Endodermal cell (in vitro differentiated cells): ENCODE measurements around the gene MYO16. TPM values are rescaled to one million over a fixed set of nuclear protein-coding genes. Genes with fewer than 3 reads are reported as not detected.

ENCODE experiments used
- DNase-seq: peaks from one replicate; pipeline ENCODE4 v3.0.0-alpha.2; 2017
- H3K27ac ChIP-seq: 2 replicates; pipeline ENCODE4 v1.5.1; 2013; ENCODE audit warnings: mild to moderate bottlenecking, low read depth, low read length, moderate library complexity
- H3K27me3 ChIP-seq: 2 replicates; pipeline ENCODE4 v1.6.1; 2013; ENCODE audit warnings: mild to moderate bottlenecking, low read length, moderate library complexity; ENCODE audit not compliant: insufficient read depth, control insufficient read depth, poor library complexity, severe bottlenecking
- H3K36me3 ChIP-seq: 2 replicates; pipeline ENCODE4 v1.7.0; 2013; ENCODE audit warnings: mild to moderate bottlenecking, low read length, moderate library complexity; ENCODE audit not compliant: control insufficient read depth, insufficient read depth
- H3K4me1 ChIP-seq: one replicate; pipeline ENCODE4 v1.7.0; 2013; ENCODE audit warnings: low read length; ENCODE audit not compliant: control insufficient read depth, insufficient read depth
- H3K4me3 ChIP-seq: 2 replicates; pipeline ENCODE4 v1.5.1; 2013; ENCODE audit warnings: mild to moderate bottlenecking, low read length, moderate library complexity
- H3K9ac ChIP-seq: 2 replicates; pipeline ENCODE4 v1.6.1; 2013; ENCODE audit warnings: mild to moderate bottlenecking, low read length, moderate library complexity; ENCODE audit not compliant: poor library complexity, severe bottlenecking; ENCODE audit errors: extremely low read depth
- H3K9me3 ChIP-seq: 2 replicates; pipeline ENCODE4 v1.6.1; 2013; ENCODE audit warnings: mild to moderate bottlenecking, low read length, moderate library complexity; ENCODE audit not compliant: control insufficient read depth
- H3K27ac Mint-ChIP-seq: 2 replicates; pipeline ENCODE4 v1.8.0; 2020; ENCODE audit warnings: mixed read lengths
- H3K27me3 Mint-ChIP-seq: 2 replicates; pipeline ENCODE4 v1.8.0; 2021; ENCODE audit warnings: mild to moderate bottlenecking, mixed read lengths; ENCODE audit not compliant: insufficient read depth
- H3K36me3 Mint-ChIP-seq: 2 replicates; pipeline ENCODE4 v1.8.0; 2020; ENCODE audit warnings: low read depth, mixed read lengths
- H3K4me1 Mint-ChIP-seq: 2 replicates; pipeline ENCODE4 v1.8.0; 2020; ENCODE audit warnings: mixed read lengths
- H3K4me3 Mint-ChIP-seq: 2 replicates; pipeline ENCODE4 v1.8.0; 2020; ENCODE audit warnings: mild to moderate bottlenecking, moderate library complexity, mixed read lengths
- H3K9me3 Mint-ChIP-seq: 2 replicates; pipeline ENCODE4 v1.8.0; 2020; ENCODE audit warnings: mild to moderate bottlenecking, mixed read lengths
- CTCF ChIP-seq: fragments of 200-600 bp; sonication (generic); conservative IDR thresholded peaks from 2 replicates; pipeline ENCODE4 v1.5.0; 2021; ENCODE audit warnings: antibody characterized with exemption, mild to moderate bottlenecking
- WGBS, 2 experiments: methylation state at CpG; one replicate each; pipeline versions ENCODE4 v1.1.5 to v1.1.7; 2013; ENCODE audit warnings: missing lambda C conversion rate in 2 of 2, mixed read lengths in 1 of 2; ENCODE audit not compliant: insufficient coverage in 1 of 2, insufficient read length in 1 of 2; 5-methylcytosine and 5-hydroxymethylcytosine counted together
- total RNA-seq, 2 donors: library from RNA; stranded (reverse); fragmentation: NEBNext Ultra II Directional in 1 of 2; extraction: Animal tissue kit (Norgen Biotek cat#: 25700) in 1 of 2; gene quantifications; 2 replicates in 1 of 2; 3 replicates in 1 of 2; pipeline ENCODE4 v1.2.1, GENCODE V29; 2021

The MYO16 gene
- total RNA-seq, 2 donors from 2014 or later, result 0.70 to 1.2 TPM

GRCh38 chr13:109162248-109163036, 533.0 kb downstream of the MYO16 start:
- no peak for TF ChIP-seq CTCF
- no peak overlapping the region for H3K9ac ChIP-seq
- Mint-ChIP-seq H3K4me1 (peaks cover 20% of the 10 kb centered on the region), H3K9me3 (no peaks in the 10 kb centered on the region), H3K27me3 (peaks cover 2% of the 10 kb centered on the region), H3K4me3 (no peak overlapping the region), H3K27ac (no peak overlapping the region), H3K36me3 (no peaks in the 10 kb centered on the region)
- no peak for DNase-seq
- H3K4me1 ChIP-seq, result no peaks in the 10 kb centered on the region
- H3K9me3 ChIP-seq, result no peaks in the 10 kb centered on the region
- H3K4me3 ChIP-seq, result no peak overlapping the region
- no peaks in the 10 kb centered on the region for H3K36me3 ChIP-seq
- H3K27me3 ChIP-seq, result no peaks in the 10 kb centered on the region
- WGBS, 2 experiments, result 92 to 98% methylated on average over 5 to 7 of the region's 7 CpGs
- no peak overlapping the region for H3K27ac ChIP-seq

- H3K4me3 Mint-ChIP-seq, result no peak overlapping the region
- peaks cover 16% of the 10 kb centered on the region for H3K4me1 Mint-ChIP-seq
- H3K4me1 ChIP-seq, result no peaks in the 10 kb centered on the region
- H3K27ac ChIP-seq, result no peak overlapping the region
- H3K4me3 ChIP-seq, result no peak overlapping the region
- H3K27me3 ChIP-seq, result no peaks in the 10 kb centered on the region
- no peaks in the 10 kb centered on the region for H3K36me3 Mint-ChIP-seq
- TF ChIP-seq CTCF, result no peak
- H3K9me3 ChIP-seq, result no peaks in the 10 kb centered on the region
- 87 to 89% methylated on average over 5 to 6 of the region's 6 CpGs for WGBS, 2 experiments
- H3K9me3 Mint-ChIP-seq, result no peaks in the 10 kb centered on the region
- H3K27me3 Mint-ChIP-seq, result peaks cover 2% of the 10 kb centered on the region
- no peak overlapping the region for H3K27ac Mint-ChIP-seq
- peak; percentile 65 for DNase-seq
- no peaks in the 10 kb centered on the region for H3K36me3 ChIP-seq
- no peak overlapping the region for H3K9ac ChIP-seq
Measured at GRCh38 chr13:109163037-109163379, 533.6 kb downstream of the MYO16 start.

- no peak overlapping the region for H3K27ac ChIP-seq
- TF ChIP-seq CTCF, result no peak
- no peaks in the 10 kb centered on the region for H3K9me3 Mint-ChIP-seq
- no peaks in the 10 kb centered on the region for H3K36me3 Mint-ChIP-seq
- H3K27ac Mint-ChIP-seq, result no peak overlapping the region
- no peaks in the 10 kb centered on the region for H3K4me1 ChIP-seq
- H3K27me3 Mint-ChIP-seq, result no peaks in the 10 kb centered on the region
- no peak overlapping the region for H3K4me3 ChIP-seq
- peak; percentile 67 for DNase-seq
- 59 to 79% methylated on average over 3 to 6 of the region's 6 CpGs for WGBS, 2 experiments
- no peaks in the 10 kb centered on the region for H3K27me3 ChIP-seq
- no peak overlapping the region for H3K4me3 Mint-ChIP-seq
- no peaks in the 10 kb centered on the region for H3K36me3 ChIP-seq
- H3K9me3 ChIP-seq, result no peaks in the 10 kb centered on the region
- H3K9ac ChIP-seq, result no peak overlapping the region
- peaks cover 13% of the 10 kb centered on the region for H3K4me1 Mint-ChIP-seq
Measured at GRCh38 chr13:109165417-109165904, 536.0 kb downstream of the MYO16 start.
